OCI-LY3 (cell line): Measurements from ENCODE around the gene CCDC187.

Experiments used
- H2AFZ ChIP-seq: fragments of 200-600, 300-600 bp; shearing (Covaris generic); 2 replicates; pipeline ENCODE4 v1.6.0; 2014; ENCODE audit warnings: antibody characterized with exemption, low read depth, low read length
- H3K27ac ChIP-seq: fragments of 200-600, 300-600 bp; sonication (generic); 2 replicates; pipeline ENCODE4 v1.5.1; 2014; ENCODE audit warnings: mild to moderate bottlenecking, low read length, moderate library complexity, mixed read lengths
- H3K27me3 ChIP-seq: fragments of 200-600, 300-600 bp; sonication (generic); 2 replicates; pipeline ENCODE4 v1.6.1; 2014; ENCODE audit warnings: low read depth, low read length, mixed read lengths
- H3K36me3 ChIP-seq: fragments of 200-600, 300-600 bp; sonication (generic); replicated peaks from 2 replicates; pipeline ENCODE3; 2014; ENCODE audit warnings: low read depth, low read length, mixed read lengths
- H3K4me1 ChIP-seq: fragments of 300-600, 200-600 bp; sonication (generic); 2 replicates; pipeline ENCODE4 v1.6.1; 2014; ENCODE audit warnings: low read length, mixed read lengths
- H3K4me2 ChIP-seq: fragments of 200-600, 300-600 bp; sonication (generic); 2 replicates; pipeline ENCODE4 v1.6.1; 2014; ENCODE audit warnings: low read length, mixed read lengths
- H3K4me3 ChIP-seq: fragments of 300-600, 200-600 bp; sonication (generic); 2 replicates; pipeline ENCODE4 v1.5.1; 2014; ENCODE audit warnings: antibody characterized with exemption, mild to moderate bottlenecking, low read length, moderate library complexity
- H3K79me2 ChIP-seq: fragments of 300-600, 200-600 bp; shearing (Covaris generic); 2 replicates; pipeline ENCODE4 v1.6.1; 2014; ENCODE audit warnings: mild to moderate bottlenecking, low read length, mixed read lengths
- H3K9ac ChIP-seq: fragments of 300-600, 200-600 bp; shearing (Covaris generic); 2 replicates; pipeline ENCODE4 v1.6.0; 2014; ENCODE audit warnings: mild to moderate bottlenecking, low read length, moderate library complexity
- H3K9me3 ChIP-seq: fragments of 200-600, 300-600 bp; shearing (Covaris generic); 2 replicates; pipeline ENCODE4 v1.6.1; 2014; ENCODE audit warnings: low read length, mixed read lengths; ENCODE audit not compliant: insufficient read depth
- H4K20me1 ChIP-seq: fragments of 200-600, 300-600 bp; sonication (generic); 2 replicates; pipeline ENCODE4 v1.6.1; 2016; ENCODE audit warnings: low read length, mixed read lengths; ENCODE audit not compliant: insufficient read depth
- EZH2phosphoT487 ChIP-seq: fragments of 200-600 bp; shearing (Covaris generic); IDR thresholded peaks from 2 replicates; pipeline ENCODE4 v1.6.1; 2018; ENCODE audit warnings: antibody characterized with exemption, mixed run types, low read depth
- TF ChIP-seq, protein P1 (sequence below): fragments of 200-600, 300-600 bp; sonication (generic); IDR thresholded peaks from 2 replicates; pipeline ENCODE4 v1.5.1; 2014; ENCODE audit warnings: antibody characterized with exemption, low read length, low read depth

CCDC187 gene

GRCh38 chr9:136293476-136294077 lies 10.3 kb downstream of the CCDC187 start:
- Histone ChIP-seq H3K4me1 (peaks cover 13% of the 10 kb centered on the region), H3K4me2 (no peak overlapping the region), H4K20me1 (no peaks in the 10 kb centered on the region), H3K27ac (no peak overlapping the region), H3K9ac (no peak overlapping the region), H3K79me2 (no peaks in the 10 kb centered on the region), H3K27me3 (peaks cover 3% of the 10 kb centered on the region; the same call in 1 of the 2 replicates), H2AFZ (no peak overlapping the region), H3K4me3 (no peak overlapping the region), H3K9me3 (no peaks in the 10 kb centered on the region), H3K36me3 (no peaks in the 10 kb centered on the region)
- TF ChIP-seq, protein P1, sequence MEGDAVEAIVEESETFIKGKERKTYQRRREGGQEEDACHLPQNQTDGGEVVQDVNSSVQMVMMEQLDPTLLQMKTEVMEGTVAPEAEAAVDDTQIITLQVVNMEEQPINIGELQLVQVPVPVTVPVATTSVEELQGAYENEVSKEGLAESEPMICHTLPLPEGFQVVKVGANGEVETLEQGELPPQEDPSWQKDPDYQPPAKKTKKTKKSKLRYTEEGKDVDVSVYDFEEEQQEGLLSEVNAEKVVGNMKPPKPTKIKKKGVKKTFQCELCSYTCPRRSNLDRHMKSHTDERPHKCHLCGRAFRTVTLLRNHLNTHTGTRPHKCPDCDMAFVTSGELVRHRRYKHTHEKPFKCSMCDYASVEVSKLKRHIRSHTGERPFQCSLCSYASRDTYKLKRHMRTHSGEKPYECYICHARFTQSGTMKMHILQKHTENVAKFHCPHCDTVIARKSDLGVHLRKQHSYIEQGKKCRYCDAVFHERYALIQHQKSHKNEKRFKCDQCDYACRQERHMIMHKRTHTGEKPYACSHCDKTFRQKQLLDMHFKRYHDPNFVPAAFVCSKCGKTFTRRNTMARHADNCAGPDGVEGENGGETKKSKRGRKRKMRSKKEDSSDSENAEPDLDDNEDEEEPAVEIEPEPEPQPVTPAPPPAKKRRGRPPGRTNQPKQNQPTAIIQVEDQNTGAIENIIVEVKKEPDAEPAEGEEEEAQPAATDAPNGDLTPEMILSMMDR: no peak
- no peak for TF ChIP-seq EZH2phosphoT487

GRCh38 chr9:136292591-136293448 lies 11.1 kb downstream of the CCDC187 start:
- no peak overlapping the region for H3K4me3 ChIP-seq
- no peak overlapping the region for H2AFZ ChIP-seq
- no peaks in the 10 kb centered on the region for H3K79me2 ChIP-seq
- H3K9ac ChIP-seq: no peak overlapping the region
- no peaks in the 10 kb centered on the region for H4K20me1 ChIP-seq
- no peaks in the 10 kb centered on the region for H3K9me3 ChIP-seq
- no peak for TF ChIP-seq EZH2phosphoT487
- TF ChIP-seq, protein P1: no peak
- no peaks in the 10 kb centered on the region for H3K36me3 ChIP-seq
- peaks cover 18% of the 10 kb centered on the region for H3K4me1 ChIP-seq
- H3K4me2 ChIP-seq: no peak overlapping the region
- no peak overlapping the region for H3K27ac ChIP-seq
- H3K27me3 ChIP-seq: peaks cover 3% of the 10 kb centered on the region; the same call in 1 of the 2 replicates

DNA sequence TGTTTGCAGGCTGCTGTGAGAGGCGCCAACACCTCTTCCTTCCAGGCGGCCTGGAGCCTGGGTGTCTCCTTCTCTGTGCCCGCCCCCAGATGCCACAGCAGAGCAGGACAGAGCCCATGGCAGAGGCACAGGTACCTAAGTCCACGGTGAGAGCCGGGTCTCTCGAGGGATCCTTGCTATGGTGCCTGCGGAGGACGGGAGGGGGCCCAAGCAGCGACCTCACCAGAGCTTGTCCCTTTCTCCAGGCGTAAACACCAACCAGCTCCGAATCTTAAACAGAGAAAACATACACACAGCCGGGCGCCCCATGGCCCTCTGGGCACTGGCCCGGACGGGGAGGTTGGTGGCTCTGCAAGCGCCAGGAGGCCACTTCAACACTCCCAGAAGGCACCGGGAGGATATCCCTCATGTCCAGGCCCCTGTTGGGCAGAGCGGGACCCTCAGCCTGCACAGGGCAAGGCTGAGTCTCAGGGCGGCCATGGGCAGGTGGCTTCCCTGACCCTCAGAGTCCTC lies 11.8 kb downstream of the CCDC187 start:
- Histone ChIP-seq H2AFZ (no peak overlapping the region), H3K4me3 (no peak overlapping the region), H3K4me2 (no peak overlapping the region), H3K27me3 (peaks cover 3% of the 10 kb centered on the region; the same call in 1 of the 2 replicates), H3K27ac (no peak overlapping the region), H3K9me3 (no peaks in the 10 kb centered on the region), H3K9ac (no peak overlapping the region), H3K4me1 (peaks cover 12% of the 10 kb centered on the region), H3K36me3 (no peaks in the 10 kb centered on the region), H4K20me1 (no peaks in the 10 kb centered on the region), H3K79me2 (no peaks in the 10 kb centered on the region)
- TF ChIP-seq, protein P1: no peak
- TF ChIP-seq EZH2phosphoT487: no peak
